GM12878 (cell line): Measurements from ENCODE around the gene RPL5. TPM values are rescaled to one million over a fixed set of nuclear protein-coding genes. Genes with fewer than 3 reads are reported as not detected.

Experiments used
- ATAC-seq: fragments of 200-7000 bp; cut with Tn5 transposase; 3 replicates; pipeline ENCODE4 v1.9.1; 2020; ENCODE audit warnings: mild to moderate bottlenecking, moderate library complexity
- BruUV-seq: library from RNA; stranded (reverse); fragments of 400-500 nt; replicated peaks from 2 replicates; lab custom pipeline; 2021; lab: Mats Ljungman, UMichigan
- CTCF ChIA-PET: fragments of 300-600 bp; sonication (Branson Sonifier 250); formaldehyde crosslinking; extraction: SDS; loops from one replicate; lab custom pipeline; 2021; ENCODE audit warnings: inconsistent platforms; lab: Yijun Ruan, JAX
- POLR2A ChIA-PET: fragments of 350-600 bp; formaldehyde crosslinking; extraction: SDS; loops from one replicate; lab custom pipeline; 2021; ENCODE audit warnings: inconsistent platforms; lab: Charles Lee
- RAD21 ChIA-PET: fragments of 300-600 bp; sonication (Branson Sonifier 250); formaldehyde crosslinking; loops from one replicate; lab custom pipeline; 2023; ENCODE audit warnings: antibody characterized with exemption; ENCODE audit not compliant: unreplicated experiment; lab: Charles Lee
- SMC1A ChIA-PET: fragments of 300-600 bp; sonication (Branson Sonifier 250); formaldehyde crosslinking; loops from one replicate; lab custom pipeline; 2023; ENCODE audit not compliant: unreplicated experiment, uncharacterized antibody; lab: Charles Lee
- DNase-seq: peaks from one replicate; pipeline ENCODE4 v3.0.0-alpha.2; 2011; ENCODE audit warnings: low read depth, low spot score
- FAIRE-seq: peaks from 3 replicates; lab custom pipeline; 2011; peaks lifted over from hg19 to GRCh38; lab: Jason Lieb, UNC
- H2AFZ ChIP-seq: 2 replicates; pipeline ENCODE4 v1.6.0; 2011; ENCODE audit warnings: low read depth, low read length, control low read depth; ENCODE audit not compliant: control insufficient read depth
- H3K27ac ChIP-seq: 2 replicates; pipeline ENCODE4 v1.5.1; 2011; ENCODE audit warnings: control low read depth; ENCODE audit not compliant: control insufficient read depth, insufficient read depth
- H3K27me3 ChIP-seq, 2 experiments: replicated peaks in 1 of 2; 2 replicates each; pipeline versions ENCODE4 v1.6.0 to v1.6.1; 2011; ENCODE audit warnings: low read length in 1 of 2; ENCODE audit not compliant: control insufficient read depth in 2 of 2, insufficient read depth in 2 of 2
- H3K36me3 ChIP-seq, 2 experiments: 2 replicates each; pipeline ENCODE4 v1.5.1; 2011; ENCODE audit warnings: low read length in 1 of 2; ENCODE audit not compliant: control insufficient read depth in 2 of 2, insufficient read depth in 2 of 2
- H3K4me1 ChIP-seq: 2 replicates; pipeline ENCODE4 v1.6.1; 2011; ENCODE audit warnings: mild to moderate bottlenecking, low read length, moderate library complexity, mixed read lengths; ENCODE audit not compliant: control insufficient read depth, insufficient read depth
- H3K4me2 ChIP-seq: 2 replicates; pipeline ENCODE4 v1.6.0; 2011; ENCODE audit warnings: control low read depth; ENCODE audit not compliant: control insufficient read depth, insufficient read depth
- H3K4me3 ChIP-seq: fragments of 200-600 bp; sonication (generic); 2 replicates; pipeline ENCODE4 v1.5.1; 2016
- H3K79me2 ChIP-seq: 2 replicates; pipeline ENCODE4 v1.6.0; 2011; ENCODE audit warnings: low read length; ENCODE audit not compliant: control insufficient read depth, insufficient read depth
- H3K9ac ChIP-seq: 2 replicates; pipeline ENCODE4 v1.8.0; 2011; ENCODE audit warnings: low read length, control low read depth, mixed read lengths; ENCODE audit not compliant: control insufficient read depth, insufficient read depth
- H3K9me3 ChIP-seq: replicated peaks from 3 replicates; pipeline ENCODE4 v1.5.1; 2011; ENCODE audit warnings: mild to moderate bottlenecking, low read length; ENCODE audit not compliant: control insufficient read depth, insufficient read depth
- H4K20me1 ChIP-seq: 2 replicates; pipeline ENCODE4 v1.6.0; 2011; ENCODE audit not compliant: control insufficient read depth, insufficient read depth
- BCL11A ChIP-seq: IDR thresholded peaks from 2 replicates; pipeline ENCODE4 v1.6.1; 2011; ENCODE audit warnings: low read depth, low read length
- DPF2 ChIP-seq: fragments of 450-650 bp; IDR thresholded peaks from 2 replicates; pipeline ENCODE4 v1.6.1; 2017; ENCODE audit warnings: mild to moderate bottlenecking
- ESRRA ChIP-seq: IDR thresholded peaks from 2 replicates; pipeline ENCODE4 v1.6.1; 2012; ENCODE audit warnings: mild to moderate bottlenecking, low read length, improper control_type of control experiment
- STAT1 ChIP-seq: fragments of 450-650 bp; conservative IDR thresholded peaks from 2 replicates; pipeline ENCODE4 v1.6.1; 2014; ENCODE audit warnings: antibody characterized with exemption, mild to moderate bottlenecking
- STAT3 ChIP-seq: IDR thresholded peaks from 2 replicates; pipeline ENCODE4 v1.6.1; 2011; ENCODE audit warnings: low read depth, low read length, improper control_type of control experiment
- WGBS: methylation state at CpG from one replicate; pipeline ENCODE4 v1.1.6; 2016; ENCODE audit warnings: low lambda C conversion rate; ENCODE audit not compliant: insufficient replicate concordance, insufficient coverage; ENCODE audit errors: missing lambda C conversion rate; 5-methylcytosine and 5-hydroxymethylcytosine counted together
- in situ Hi-C: fragments of 300-500 bp; cut with MboI; formaldehyde crosslinking; loops from 9 replicates; pipeline ENCODE4 v1.14.3; 2018; ENCODE audit warnings: mixed read lengths
- intact Hi-C: fragments of 100-400 bp; cut with micrococcal nuclease; formaldehyde crosslinking; loops from one replicate; pipeline ENCODE4 v1.14.2; 2022; ENCODE audit not compliant: unreplicated experiment
- polyA plus RNA-seq, 11 experiments: library from polyadenylated mRNA; depleted of rRNA in 4 of 11; unstranded in 6 of 11; stranded (reverse) in 5 of 11; fragments of >200 nt; fragmentation: Nextera tagmentation in 4 of 11; fragmentation: Illumina TruSeq in 1 of 11; extraction: Ambion mirVana in 4 of 11; extraction: Trizol in 1 of 11; gene quantifications; 1 replicate in 1 of 11; 2 replicates in 10 of 11; pipeline versions ENCODE4 v1.2.1 to v1.2.3, GENCODE V29; 2011 to 2016; ENCODE audit warnings: inconsistent platforms in 2 of 11, missing spikeins in 2 of 11, low read depth in 1 of 11
- total RNA-seq, 4 experiments: library from RNA; depleted of rRNA in 3 of 4; stranded (reverse); fragments of >200 nt in 3 of 4; fragmentation: Illumina TruSeq in 1 of 4; extraction: Trizol in 1 of 4; gene quantifications; 2 replicates each; pipeline versions ENCODE4 v1.2.1 to v1.2.3, GENCODE V29; 2013 to 2021

Gene RPL5
- total and polyA plus RNA-seq, 10 of the 15 experiments (the other 5 are each of a cell fraction or from before 2014, with no cell fraction given), result 1,685 to 6,047 (median 2,601) TPM

DNA sequence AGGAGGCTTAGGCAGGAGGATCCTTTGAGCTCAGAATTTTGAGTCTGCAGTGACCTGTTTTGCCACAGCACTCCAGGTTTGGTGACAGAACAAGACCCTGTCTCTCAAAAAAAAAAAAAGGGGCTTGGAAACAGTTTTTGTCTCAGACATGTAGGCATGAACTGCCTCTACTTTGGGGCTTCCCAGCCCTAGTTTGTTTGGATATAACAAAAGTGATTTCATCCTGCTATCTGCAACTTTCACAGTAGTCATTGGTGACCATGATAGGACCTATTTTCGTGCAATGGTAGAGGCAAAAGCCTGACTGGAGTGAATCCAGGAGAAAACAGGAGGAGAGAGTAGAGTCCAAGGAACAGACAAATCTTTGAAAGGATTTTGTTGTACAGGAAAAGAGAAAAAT lies 26.6 kb upstream of the RPL5 start:
- Histone ChIP-seq H3K27ac (no peak overlapping the region), H3K9me3 (no peaks in the 10 kb centered on the region; the same call in 1 of the 3 replicates), H2AFZ (no peak overlapping the region), H3K4me1 (no peaks in the 10 kb centered on the region), H3K79me2 (no peaks in the 10 kb centered on the region), H3K27me3 (no peaks in the 10 kb centered on the region), H3K9ac (no peak overlapping the region), H3K4me3 (no peak overlapping the region), H3K36me3 (no peaks in the 10 kb centered on the region), H4K20me1 (no peaks in the 10 kb centered on the region), H3K4me2 (no peak overlapping the region)
- no peak for TF ChIP-seq BCL11A
- TF ChIP-seq STAT3, result no peak
- no peak for TF ChIP-seq ESRRA
- POLR2A ChIA-PET, result no interaction called here
- no peak for FAIRE-seq
- SMC1A ChIA-PET, result interaction anchor here (1.6 kb wide), 2 partner anchors 12 to 56 kb away, joined by 4 to 6 read pairs; no protein-coding TSS in a partner anchor
- no peak for DNase-seq
- BruUV-seq, result no TSS peak
- WGBS, result 0% methylated on average over 1 of the region's 1 CpG
- RAD21 ChIA-PET, result no interaction called here
- no peak for ATAC-seq
- in situ Hi-C loops, result no loop called here
- intact Hi-C loops, result no loop called here
- CTCF ChIA-PET, result interaction anchor here (0.6 to 1.4 kb wide), 2 partner anchors 13 to 807 kb away, joined by 3 to 6 read pairs; no protein-coding TSS in a partner anchor

DNA sequence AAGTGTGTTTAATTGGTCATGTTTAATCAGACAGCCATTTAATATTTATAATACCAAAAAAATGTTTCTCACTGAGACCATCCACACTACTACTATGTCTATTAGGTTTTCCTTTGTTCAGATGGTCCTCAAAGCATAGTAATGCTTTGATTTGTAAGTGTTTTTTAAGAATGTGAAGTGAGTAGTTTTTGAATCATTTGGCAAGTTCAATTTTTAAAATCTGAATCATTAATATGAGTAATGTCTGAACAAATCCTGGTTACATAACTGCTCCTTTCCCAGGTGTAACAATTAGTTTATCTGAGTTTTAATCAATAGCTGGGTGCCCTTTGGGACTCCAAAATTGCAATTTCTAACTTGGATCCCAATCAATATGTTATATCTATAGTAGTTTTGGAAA lies 23.5 kb upstream of the RPL5 start:
- Histone ChIP-seq H3K4me3 (no peak overlapping the region), H3K4me1 (no peaks in the 10 kb centered on the region), H4K20me1 (no peaks in the 10 kb centered on the region), H3K36me3 (no peaks in the 10 kb centered on the region), H3K27ac (no peak overlapping the region), H2AFZ (no peak overlapping the region), H3K27me3 (no peaks in the 10 kb centered on the region; a peak in 1 of 4 replicates), H3K9ac (no peak overlapping the region), H3K79me2 (no peaks in the 10 kb centered on the region), H3K4me2 (no peak overlapping the region), H3K9me3 (no peaks in the 10 kb centered on the region; the same call in 1 of the 3 replicates)
- ATAC-seq (no peak), DNase-seq (no peak), FAIRE-seq (no peak)
- no peak for TF ChIP-seq BCL11A
- no peak for TF ChIP-seq STAT1
- no peak for TF ChIP-seq DPF2
- no TSS peak for BruUV-seq
- intact Hi-C loops, result no loop called here
- ChIA-PET SMC1A (no interaction called here), POLR2A (no interaction called here), CTCF (interaction anchor here (2.3 kb wide), 1 partner anchor 10 kb away, joined by 7 read pairs; no protein-coding TSS in a partner anchor), RAD21 (no interaction called here)
- in situ Hi-C loops, result no loop called here
